NB4 (cell line): ENCODE data around the gene IL1RN.

Source experiments
- DNase-seq: peaks from one replicate; pipeline ENCODE4 v3.0.0; 2010; ENCODE audit warnings: low read depth
- H3K4me3 ChIP-seq: one replicate; pipeline ENCODE4 v1.5.1; 2011; ENCODE audit warnings: mild to moderate bottlenecking, low read depth, low read length, moderate library complexity
- MYC ChIP-seq: IDR thresholded peaks from 2 replicates; pipeline ENCODE4 v1.6.1; 2011; ENCODE audit warnings: low read depth, low read length
- POLR2A ChIP-seq: IDR thresholded peaks from 2 replicates; pipeline ENCODE4 v1.6.1; 2011; ENCODE audit warnings: mild to moderate bottlenecking; ENCODE audit not compliant: insufficient read length; ENCODE audit errors: extremely low read depth
- TF ChIP-seq, protein P1 (sequence below): IDR thresholded peaks from one replicate; pipeline ENCODE4 v1.5.1; 2012; ENCODE audit warnings: low read depth, low read length
- TF ChIP-seq, protein P2 (sequence below): IDR thresholded peaks from 2 replicates; pipeline ENCODE4 v1.6.1; 2011; ENCODE audit warnings: low read depth, low read length

IL1RN gene

DNA sequence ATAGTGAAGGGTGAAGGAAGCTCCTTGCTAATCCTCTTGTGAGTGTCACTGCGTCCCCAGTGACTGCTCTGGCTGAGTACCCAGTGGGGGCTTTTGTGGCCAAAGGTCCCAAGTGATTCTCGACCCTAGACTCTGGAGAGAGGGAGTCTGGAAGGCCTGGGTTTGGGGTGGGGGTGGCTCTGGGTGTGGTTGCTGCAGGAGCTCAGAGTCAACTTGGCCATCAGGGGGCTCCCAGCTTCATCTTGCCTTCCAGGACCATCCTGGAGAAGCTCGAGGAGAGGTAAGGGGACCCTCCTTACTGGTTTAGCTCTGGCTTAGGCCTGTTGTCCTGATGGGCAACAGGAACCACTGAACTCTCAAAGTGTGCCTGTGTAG, 47.0 kb downstream of the IL1RN start:
- H3K4me3 ChIP-seq, result peak overlapping the region; percentile 85
- DNase-seq, result no peak
- TF ChIP-seq, protein P1, sequence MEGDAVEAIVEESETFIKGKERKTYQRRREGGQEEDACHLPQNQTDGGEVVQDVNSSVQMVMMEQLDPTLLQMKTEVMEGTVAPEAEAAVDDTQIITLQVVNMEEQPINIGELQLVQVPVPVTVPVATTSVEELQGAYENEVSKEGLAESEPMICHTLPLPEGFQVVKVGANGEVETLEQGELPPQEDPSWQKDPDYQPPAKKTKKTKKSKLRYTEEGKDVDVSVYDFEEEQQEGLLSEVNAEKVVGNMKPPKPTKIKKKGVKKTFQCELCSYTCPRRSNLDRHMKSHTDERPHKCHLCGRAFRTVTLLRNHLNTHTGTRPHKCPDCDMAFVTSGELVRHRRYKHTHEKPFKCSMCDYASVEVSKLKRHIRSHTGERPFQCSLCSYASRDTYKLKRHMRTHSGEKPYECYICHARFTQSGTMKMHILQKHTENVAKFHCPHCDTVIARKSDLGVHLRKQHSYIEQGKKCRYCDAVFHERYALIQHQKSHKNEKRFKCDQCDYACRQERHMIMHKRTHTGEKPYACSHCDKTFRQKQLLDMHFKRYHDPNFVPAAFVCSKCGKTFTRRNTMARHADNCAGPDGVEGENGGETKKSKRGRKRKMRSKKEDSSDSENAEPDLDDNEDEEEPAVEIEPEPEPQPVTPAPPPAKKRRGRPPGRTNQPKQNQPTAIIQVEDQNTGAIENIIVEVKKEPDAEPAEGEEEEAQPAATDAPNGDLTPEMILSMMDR, result peak; percentile 23
- TF ChIP-seq MYC, result no peak; the same call in 1 of the 2 replicates
- no peak for TF ChIP-seq POLR2A

DNA sequence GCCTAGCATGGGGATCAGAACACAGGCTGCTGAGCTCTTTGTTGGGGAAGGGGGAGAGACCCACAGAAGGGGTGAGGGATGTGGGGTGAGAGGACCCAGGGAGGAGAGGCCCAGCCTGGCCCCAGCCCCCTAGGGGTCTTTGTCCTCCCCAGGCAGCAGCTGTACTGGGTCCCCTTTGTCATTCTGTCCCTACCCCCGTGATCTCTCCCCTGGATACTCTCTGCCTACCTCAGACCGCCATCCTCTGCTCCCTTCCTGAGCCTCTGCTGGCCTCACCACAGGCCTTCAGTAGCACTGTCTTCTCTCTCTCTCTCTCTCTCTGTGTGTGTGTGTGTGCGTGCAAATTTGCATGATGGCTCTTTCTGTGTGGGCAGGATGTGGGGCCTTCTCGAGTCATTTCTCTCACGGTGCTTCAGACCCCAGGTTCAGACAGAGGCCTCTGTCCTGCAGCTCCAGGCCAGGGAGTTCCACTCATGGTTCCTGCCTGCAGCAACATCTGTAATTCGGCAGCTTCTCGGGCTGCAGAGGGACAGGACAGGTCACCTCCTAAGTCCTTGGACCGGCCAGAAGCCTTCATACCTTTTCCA, 47.7 kb downstream of the IL1RN start:
- peak; percentile 74 for DNase-seq
- H3K4me3 ChIP-seq, result peak overlapping the region; percentile 85
- TF ChIP-seq POLR2A (peak; percentile 5), MYC (no peak)
- TF ChIP-seq, protein P1, result no peak

DNA sequence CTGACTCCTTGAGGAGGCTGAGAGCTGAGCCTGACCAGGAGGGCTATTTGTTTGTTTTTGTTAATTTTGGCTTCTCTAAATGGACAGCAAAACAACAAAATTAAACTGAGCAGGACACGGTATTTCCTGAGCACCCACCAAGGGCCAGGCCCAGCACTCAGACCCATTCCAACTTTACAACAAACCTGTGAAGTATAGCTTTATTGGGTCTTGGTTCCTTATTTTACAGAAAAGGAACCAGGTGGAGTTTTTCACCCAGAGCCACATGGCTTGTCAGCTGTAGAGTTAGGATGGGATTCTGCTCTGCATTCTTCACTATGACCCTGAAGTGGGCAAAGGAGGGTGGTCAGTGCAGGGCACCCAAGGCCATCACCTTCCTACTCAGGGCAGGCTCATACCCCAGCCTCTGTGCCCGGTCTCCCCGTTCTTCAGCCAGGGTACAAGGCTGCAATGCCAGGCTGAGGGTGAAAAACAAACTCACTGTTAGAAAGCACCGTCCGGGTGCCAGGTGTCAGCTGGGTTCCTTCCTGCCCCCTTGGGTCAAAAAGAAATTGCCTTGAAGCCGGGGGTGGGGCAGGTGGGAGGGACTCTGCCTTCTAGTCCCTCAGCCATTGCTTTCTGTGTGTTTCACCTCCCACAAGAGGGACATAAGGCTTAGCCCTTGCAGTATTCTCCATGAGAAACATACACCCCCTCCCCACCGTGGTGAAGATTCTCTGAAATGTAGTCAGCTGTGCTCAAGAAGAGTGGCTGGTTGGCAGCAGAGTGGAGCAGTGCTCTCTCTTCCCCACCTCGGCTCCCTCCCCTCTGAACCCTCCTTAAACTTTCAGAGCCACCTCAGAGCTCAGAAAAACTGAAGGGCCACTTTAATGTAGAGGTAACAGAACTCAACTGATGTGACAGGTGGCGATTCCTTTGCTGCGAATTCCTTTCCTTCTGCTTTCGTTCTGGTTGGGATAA, 48.6 kb downstream of the IL1RN start:
- peak overlapping the region; percentile 85 for H3K4me3 ChIP-seq
- TF ChIP-seq POLR2A (no peak), MYC (no peak)
- TF ChIP-seq, protein P1, result no peak
- DNase-seq, result no peak

DNA sequence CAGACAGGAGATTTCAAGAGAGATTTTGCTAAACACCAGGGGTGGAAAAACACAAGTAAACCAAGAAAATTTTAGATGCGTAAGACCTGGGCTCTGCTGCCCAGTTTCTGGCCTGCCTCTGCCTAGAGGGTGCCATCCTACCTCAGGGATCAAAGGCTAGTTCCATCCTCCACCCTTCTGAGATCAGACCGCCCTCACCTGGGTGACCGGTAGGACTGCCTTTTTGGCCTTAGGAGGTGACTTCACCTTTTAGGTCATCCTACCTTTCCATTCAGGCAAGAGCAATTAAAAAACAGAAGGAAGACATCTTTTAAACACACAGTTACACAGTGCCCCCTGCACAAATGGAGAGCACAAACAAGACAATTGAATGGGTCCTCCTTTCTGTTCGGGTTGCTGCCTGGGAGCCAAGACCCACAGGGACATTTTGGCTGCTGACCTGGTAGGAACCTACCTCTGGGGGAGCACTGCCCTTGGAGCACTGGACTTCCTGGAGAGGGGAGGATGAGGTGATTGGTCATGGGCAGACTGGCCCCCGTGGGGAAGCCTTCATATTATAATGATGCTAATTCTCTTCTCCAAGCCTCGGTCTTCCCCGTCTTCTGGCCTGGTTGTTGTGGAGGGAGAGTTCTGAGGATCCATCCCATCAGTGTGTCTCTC, 49.4 kb downstream of the IL1RN start:
- peak overlapping the region; percentile 85 for H3K4me3 ChIP-seq
- no peak for DNase-seq
- TF ChIP-seq, protein P1, result no peak
- TF ChIP-seq MYC, result no peak
- TF ChIP-seq, protein P2, sequence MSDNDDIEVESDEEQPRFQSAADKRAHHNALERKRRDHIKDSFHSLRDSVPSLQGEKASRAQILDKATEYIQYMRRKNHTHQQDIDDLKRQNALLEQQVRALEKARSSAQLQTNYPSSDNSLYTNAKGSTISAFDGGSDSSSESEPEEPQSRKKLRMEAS, result no peak
- TF ChIP-seq POLR2A, result no peak

DNA sequence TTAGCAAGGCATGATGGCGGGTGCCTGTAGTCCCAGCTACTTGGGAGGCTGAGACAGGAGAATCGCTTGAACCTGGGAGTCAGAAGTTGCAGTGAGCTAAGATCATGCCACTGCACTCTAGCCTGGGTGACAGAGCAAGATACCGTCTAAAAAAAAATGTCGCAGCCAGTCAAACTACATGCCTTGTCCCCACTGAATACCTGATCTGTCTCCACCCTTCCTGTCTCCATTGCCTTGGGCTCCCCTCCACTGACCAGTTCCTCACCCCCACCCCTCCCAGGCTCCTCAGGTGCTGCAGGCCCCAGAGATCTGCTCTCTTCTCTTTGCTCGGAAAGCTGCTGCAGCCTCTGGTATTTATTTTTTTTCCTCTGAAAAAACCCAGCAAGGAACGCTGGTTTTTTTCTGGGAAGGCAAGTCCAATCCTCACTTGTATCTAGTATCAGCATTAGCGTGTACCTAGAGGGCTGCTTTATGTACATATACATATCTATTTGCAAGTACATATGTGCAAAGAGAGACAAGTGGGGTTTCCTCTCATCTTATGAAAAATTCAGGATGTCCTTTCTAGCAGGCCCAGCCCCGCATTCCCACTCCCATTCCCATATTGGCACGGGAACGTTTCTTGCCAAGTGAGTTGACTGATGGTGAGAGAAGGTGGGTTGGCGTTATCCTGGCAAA, 50.8 kb downstream of the IL1RN start:
- DNase-seq, result no peak
- no peak overlapping the region for H3K4me3 ChIP-seq
- TF ChIP-seq MYC (no peak), POLR2A (no peak)
- TF ChIP-seq, protein P1, result no peak
- TF ChIP-seq, protein P2, result no peak
